ENCODE results near the gene PICALM. TPM values are rescaled to one million over a fixed set of nuclear protein-coding genes. Genes with fewer than 3 reads are reported as not detected.

Gene PICALM
- total RNA-seq, 2 experiments from 2014 or later: 110 to 115 TPM

DNA sequence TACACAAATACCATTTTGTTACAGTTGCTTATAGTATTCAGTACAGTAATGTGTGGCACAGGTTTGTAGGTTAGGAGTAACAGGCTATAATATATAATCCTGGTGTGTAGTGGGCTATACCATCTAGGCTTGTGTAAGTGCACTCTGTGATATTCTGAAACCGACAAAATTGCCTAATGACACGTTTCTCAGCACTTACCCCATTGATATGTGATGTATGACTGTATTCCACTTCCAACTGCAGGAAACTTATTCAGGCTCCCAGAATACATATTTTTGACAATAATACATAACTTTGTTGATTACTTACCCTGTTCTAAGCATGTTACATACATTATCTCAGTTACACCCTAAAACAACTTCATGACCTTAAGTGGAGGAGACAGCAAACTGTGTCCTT lies 5.1 kb upstream of the PICALM start:
- no peak for ATAC-seq
- ChIA-PET POLR2A (no interaction called here), CTCF (no interaction called here)
- Mint-ChIP-seq H3K4me3 (no peak overlapping the region), H3K9me3 (ENCODE audit: insufficient read depth) (no peaks in the 10 kb centered on the region), H3K27me3 (ENCODE audit: low read depth) (peaks cover 11% of the 10 kb centered on the region), H3K4me1 (ENCODE audit: low read depth) (peaks cover 13% of the 10 kb centered on the region), H3K27ac (no peak overlapping the region), H3K36me3 (ENCODE audit: low read depth) (no peaks in the 10 kb centered on the region)
- DNase-seq: no peak

DNA sequence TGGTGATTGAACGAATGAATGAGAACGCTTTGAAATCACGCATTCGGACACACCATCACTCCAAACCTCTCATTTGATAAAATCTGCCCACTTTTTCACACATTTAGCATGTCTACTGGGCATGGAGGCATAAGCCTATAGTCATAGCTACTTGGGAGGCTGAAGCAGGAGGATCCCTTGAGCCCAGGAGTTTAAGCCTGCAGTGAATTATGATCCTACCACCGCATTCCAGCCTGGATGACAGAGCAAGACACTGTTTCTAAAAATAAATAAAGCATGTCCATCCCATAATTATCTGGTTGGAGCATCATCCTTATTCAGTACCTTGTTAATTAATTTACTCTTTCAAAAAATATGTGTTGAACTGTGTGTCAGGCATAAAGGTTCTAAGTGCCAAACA lies 3.3 kb upstream of the PICALM start:
- CTCF ChIA-PET: no interaction called here
- H3K9me3 Mint-ChIP-seq (ENCODE audit: insufficient read depth): no peaks in the 10 kb centered on the region
- peaks cover 13% of the 10 kb centered on the region for H3K4me1 Mint-ChIP-seq (ENCODE audit: low read depth)
- POLR2A ChIA-PET: no interaction called here
- peaks cover 12% of the 10 kb centered on the region for H3K36me3 Mint-ChIP-seq (ENCODE audit: low read depth)
- no peak overlapping the region for H3K27ac Mint-ChIP-seq
- no peak for ATAC-seq
- H3K27me3 Mint-ChIP-seq (ENCODE audit: low read depth): peaks cover 6% of the 10 kb centered on the region
- DNase-seq: no peak
- no peak overlapping the region for H3K4me3 Mint-ChIP-seq

DNA sequence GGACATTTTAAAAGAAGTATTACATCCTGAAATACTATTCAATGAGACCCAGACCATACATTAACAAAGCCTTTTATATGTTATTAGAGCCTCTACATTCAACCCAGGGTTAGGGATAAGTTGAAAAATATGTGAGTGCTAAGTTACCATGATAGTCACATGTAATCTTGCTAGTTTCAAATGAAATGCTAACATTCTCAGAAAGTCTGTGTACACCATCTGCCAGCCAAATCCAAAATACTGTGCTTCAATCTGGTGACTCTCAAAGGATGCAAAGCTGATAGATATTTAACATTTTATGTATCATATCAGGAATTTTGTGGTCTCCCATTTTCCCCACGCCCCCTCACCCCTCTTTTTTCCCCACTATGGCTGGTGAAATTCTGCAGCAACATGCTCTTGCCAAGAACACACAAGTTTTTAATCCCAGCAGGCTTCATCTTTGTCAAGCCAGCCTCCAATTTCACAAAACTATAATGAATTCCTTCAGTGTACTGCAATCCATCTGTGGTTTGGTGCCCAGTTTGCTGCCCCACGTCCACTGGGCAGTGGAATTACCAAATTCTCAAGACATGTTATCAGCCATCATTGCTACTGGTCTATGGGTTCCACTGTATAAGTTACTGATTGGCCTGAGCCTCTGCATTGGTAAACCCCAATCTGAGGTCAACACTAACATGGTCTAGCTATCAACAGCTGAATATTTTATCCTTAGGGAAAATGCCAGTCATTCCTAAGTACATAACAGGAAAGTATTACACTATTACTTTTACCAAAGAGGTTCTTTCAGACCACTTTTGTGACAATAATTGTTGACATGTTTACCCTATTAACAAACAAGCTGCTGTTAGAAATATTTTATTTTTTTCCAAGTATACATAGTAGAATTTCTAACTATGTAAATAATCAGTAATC lies 1.5 kb upstream of the PICALM start:
- H3K27ac Mint-ChIP-seq: peak overlapping the region; percentile 95
- peak overlapping the region; percentile 98 for H3K4me3 Mint-ChIP-seq
- DNase-seq: no peak
- POLR2A ChIA-PET: interaction anchor here (1.1 to 1.3 kb wide), 2 partner anchors 73 to 75 kb away, joined by 3 read pairs; no protein-coding TSS in a partner anchor
- H3K9me3 Mint-ChIP-seq (ENCODE audit: insufficient read depth): no peaks in the 10 kb centered on the region
- H3K27me3 Mint-ChIP-seq (ENCODE audit: low read depth): no peaks in the 10 kb centered on the region
- CTCF ChIA-PET: interaction anchor here (0.7 to 6.4 kb wide), 9 partner anchors 12 to 224 kb away, joined by 3 to 82 read pairs (median 5); no protein-coding TSS in a partner anchor
- no peak for ATAC-seq
- H3K36me3 Mint-ChIP-seq (ENCODE audit: low read depth): peaks cover 22% of the 10 kb centered on the region
- H3K4me1 Mint-ChIP-seq (ENCODE audit: low read depth): peaks cover 23% of the 10 kb centered on the region

DNA sequence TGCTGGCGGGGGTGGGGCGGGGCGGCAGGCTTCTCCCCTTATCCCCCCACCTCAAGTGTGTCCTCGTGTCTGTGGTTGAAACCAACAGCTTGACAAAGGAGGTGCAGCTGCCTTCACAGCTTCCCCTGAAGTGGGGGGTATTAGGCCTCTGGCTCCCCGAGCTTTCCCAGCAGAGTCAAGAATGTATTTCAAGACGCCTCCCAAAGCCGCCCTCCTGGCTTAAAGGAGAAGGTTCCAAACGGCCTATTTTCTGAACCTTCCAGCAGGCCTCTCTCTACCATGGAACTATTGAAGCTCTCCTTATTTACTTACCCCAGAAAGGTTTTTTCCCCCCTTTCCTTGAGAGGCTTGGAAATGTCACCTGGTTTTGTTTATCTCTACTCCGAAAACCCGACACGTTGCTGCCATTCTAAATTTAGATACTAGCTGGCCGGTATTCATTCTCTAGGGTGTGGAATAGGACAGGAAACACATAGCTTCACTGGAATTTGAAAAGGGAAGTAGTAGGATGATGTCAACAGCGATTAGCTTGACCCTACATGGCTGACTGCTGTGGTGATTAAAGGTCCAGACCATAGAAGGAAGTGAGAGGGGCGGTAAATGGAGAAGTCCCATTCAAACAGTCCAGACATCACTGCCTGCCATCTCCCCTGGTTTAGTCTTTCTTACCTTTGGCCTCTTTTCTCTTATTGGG lies 671 bp upstream of the PICALM start:
- no peaks in the 10 kb centered on the region for H3K27me3 Mint-ChIP-seq (ENCODE audit: low read depth)
- no peak for ATAC-seq
- H3K27ac Mint-ChIP-seq: peak overlapping the region; percentile 95
- DNase-seq: no peak
- H3K9me3 Mint-ChIP-seq (ENCODE audit: insufficient read depth): no peaks in the 10 kb centered on the region
- CTCF ChIA-PET: interaction anchor here (0.7 to 6.4 kb wide), 13 partner anchors 13 to 225 kb away, joined by 3 to 82 read pairs (median 4); no protein-coding TSS in a partner anchor
- POLR2A ChIA-PET: interaction anchor here (0.6 to 3.0 kb wide), 14 partner anchors 15 to 233 kb away, joined by 3 to 15 read pairs (median 4); partner anchors contain the start of genes EED and HIKESHI
- H3K36me3 Mint-ChIP-seq (ENCODE audit: low read depth): peaks cover 22% of the 10 kb centered on the region
- H3K4me1 Mint-ChIP-seq (ENCODE audit: low read depth): peaks cover 31% of the 10 kb centered on the region
- peak overlapping the region; percentile 98 for H3K4me3 Mint-ChIP-seq

DNA sequence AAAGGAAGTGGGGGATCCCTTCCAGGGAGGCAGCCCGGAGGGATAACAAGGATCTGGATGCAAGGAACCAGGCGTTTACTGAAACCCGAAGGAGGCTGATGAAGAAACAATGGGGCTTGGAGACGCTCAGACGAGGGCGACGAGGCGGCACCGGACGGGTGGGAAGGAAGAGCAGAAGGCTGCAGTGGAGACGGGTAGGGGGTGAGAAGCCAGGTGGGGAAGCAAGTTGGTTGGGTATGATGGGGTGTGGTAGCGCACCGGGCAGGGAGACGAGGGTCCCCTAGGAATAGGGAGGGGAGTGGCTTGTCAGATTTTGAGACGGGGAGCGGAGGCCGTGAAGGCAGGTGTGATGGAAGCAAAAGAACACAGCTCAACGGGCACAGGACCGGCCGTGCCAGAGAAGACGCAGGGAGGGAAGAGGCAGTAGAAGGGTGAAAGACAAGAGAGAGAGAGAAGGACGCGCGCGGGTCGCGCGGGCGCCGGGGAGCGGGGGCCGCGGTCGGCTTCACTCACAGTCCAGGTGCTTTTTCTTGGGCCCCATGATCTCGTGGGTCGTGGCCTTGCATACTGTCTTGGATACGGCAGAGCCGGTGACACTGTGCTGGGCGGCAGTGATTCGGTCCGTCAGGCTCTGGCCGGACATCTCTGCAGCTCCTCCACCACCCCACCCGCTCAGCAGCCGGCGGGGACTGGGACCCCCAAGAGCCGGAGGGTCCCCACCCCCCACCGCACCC lies 579 bp downstream of the PICALM start:
- peaks cover 22% of the 10 kb centered on the region for H3K36me3 Mint-ChIP-seq (ENCODE audit: low read depth)
- DNase-seq: peak; percentile 53

DNA sequence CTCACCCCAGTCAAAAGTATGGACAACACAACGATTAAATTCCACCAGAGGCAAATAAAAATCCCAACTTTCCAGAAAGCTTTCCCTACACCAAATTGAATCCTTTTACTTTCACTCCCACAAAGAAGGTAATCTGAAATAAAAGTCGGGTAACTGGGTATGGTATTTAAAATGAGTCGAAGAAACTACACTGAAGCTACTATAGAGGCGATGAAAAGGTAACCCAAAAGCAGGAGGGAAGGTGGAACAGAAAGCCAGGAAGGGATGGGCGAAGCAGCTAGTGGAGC lies 1.1 kb downstream of the PICALM start:
- H3K27me3 Mint-ChIP-seq (ENCODE audit: low read depth): no peaks in the 10 kb centered on the region

More for the DNA sequence above, 579 bp downstream of the PICALM start:
- ChIA-PET POLR2A (interaction anchor here (0.8 to 3.0 kb wide), 11 partner anchors 8 to 234 kb away, joined by 3 to 15 read pairs (median 4); partner anchors contain the start of genes EED and HIKESHI), CTCF (interaction anchor here (0.9 to 6.4 kb wide), 19 partner anchors 9 to 175 kb away, joined by 3 to 82 read pairs (median 4); no protein-coding TSS in a partner anchor)
- peaks cover 44% of the 10 kb centered on the region for H3K4me1 Mint-ChIP-seq (ENCODE audit: low read depth)
- ATAC-seq: peak; percentile 40
- H3K9me3 Mint-ChIP-seq (ENCODE audit: insufficient read depth): no peaks in the 10 kb centered on the region
- H3K27ac Mint-ChIP-seq: peak overlapping the region; percentile 95
- H3K4me3 Mint-ChIP-seq: peak overlapping the region; percentile 98
- no peaks in the 10 kb centered on the region for H3K27me3 Mint-ChIP-seq (ENCODE audit: low read depth)

DNA sequence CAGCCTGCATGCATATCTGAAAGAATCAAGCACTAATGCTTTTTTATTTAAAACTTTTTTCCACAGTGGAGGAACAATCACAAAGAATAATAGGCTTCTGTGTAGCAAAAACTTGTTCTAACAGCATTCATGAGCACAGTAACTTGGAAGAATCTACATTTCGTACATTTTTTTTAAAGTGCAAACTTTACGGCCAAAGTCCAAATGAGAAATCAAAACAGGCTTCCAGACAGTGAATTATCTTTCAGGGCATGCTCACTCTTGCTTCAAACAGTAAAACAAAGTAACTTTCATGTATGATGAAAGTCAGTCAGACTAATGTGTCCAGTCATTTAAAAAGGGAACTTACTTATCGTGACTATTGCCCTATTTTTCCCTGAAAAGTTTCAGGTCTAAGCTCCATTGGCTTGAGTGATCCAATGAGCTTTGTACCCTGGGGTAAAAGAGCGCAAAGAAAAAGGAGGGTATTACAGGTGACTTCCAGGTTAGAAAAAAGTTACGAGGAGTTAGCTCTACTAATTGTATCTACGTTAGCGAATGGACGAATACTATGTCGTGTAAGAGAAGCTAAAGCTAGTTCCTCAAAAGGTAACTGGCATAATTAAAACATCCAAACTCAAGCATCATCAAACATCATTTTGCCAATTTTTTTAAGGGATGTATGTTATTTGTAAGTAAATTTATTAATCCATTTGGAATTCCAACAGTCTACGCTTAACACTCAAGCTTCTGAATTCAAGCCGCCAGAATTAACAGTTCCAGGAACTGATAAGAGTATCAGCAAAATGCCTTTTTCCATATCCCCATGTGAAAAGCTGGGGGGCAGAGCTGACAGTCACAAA lies 1.7 kb downstream of the PICALM start:
- peak overlapping the region; percentile 95 for H3K27ac Mint-ChIP-seq
- ChIA-PET POLR2A (interaction anchor here (0.8 to 3.0 kb wide), 4 partner anchors 90 to 177 kb away, joined by 3 to 15 read pairs (median 4); partner anchors contain the start of gene EED), CTCF (interaction anchor here (0.6 to 6.4 kb wide), 15 partner anchors 8 to 393 kb away, joined by 3 to 82 read pairs (median 4); no protein-coding TSS in a partner anchor)
- H3K4me3 Mint-ChIP-seq: peak overlapping the region; percentile 98
- no peak for DNase-seq
- peaks cover 53% of the 10 kb centered on the region for H3K4me1 Mint-ChIP-seq (ENCODE audit: low read depth)
- H3K9me3 Mint-ChIP-seq (ENCODE audit: insufficient read depth): no peaks in the 10 kb centered on the region
- no peaks in the 10 kb centered on the region for H3K27me3 Mint-ChIP-seq (ENCODE audit: low read depth)
- H3K36me3 Mint-ChIP-seq (ENCODE audit: low read depth): peaks cover 24% of the 10 kb centered on the region
- no peak for ATAC-seq

More for the DNA sequence above, 1.1 kb downstream of the PICALM start:
- POLR2A ChIA-PET: interaction anchor here (0.8 to 3.0 kb wide), 6 partner anchors 8 to 235 kb away, joined by 3 to 15 read pairs (median 4); partner anchors contain the start of genes EED and HIKESHI
- DNase-seq (no peak), ATAC-seq (no peak)
- H3K4me1 Mint-ChIP-seq (ENCODE audit: low read depth): peaks cover 48% of the 10 kb centered on the region
- H3K27ac Mint-ChIP-seq: peak overlapping the region; percentile 95
- peaks cover 22% of the 10 kb centered on the region for H3K36me3 Mint-ChIP-seq (ENCODE audit: low read depth)
- H3K4me3 Mint-ChIP-seq: peak overlapping the region; percentile 98
- no peaks in the 10 kb centered on the region for H3K9me3 Mint-ChIP-seq (ENCODE audit: insufficient read depth)
- CTCF ChIA-PET: interaction anchor here (0.9 to 6.4 kb wide), 14 partner anchors 9 to 157 kb away, joined by 3 to 82 read pairs (median 6); no protein-coding TSS in a partner anchor

DNA sequence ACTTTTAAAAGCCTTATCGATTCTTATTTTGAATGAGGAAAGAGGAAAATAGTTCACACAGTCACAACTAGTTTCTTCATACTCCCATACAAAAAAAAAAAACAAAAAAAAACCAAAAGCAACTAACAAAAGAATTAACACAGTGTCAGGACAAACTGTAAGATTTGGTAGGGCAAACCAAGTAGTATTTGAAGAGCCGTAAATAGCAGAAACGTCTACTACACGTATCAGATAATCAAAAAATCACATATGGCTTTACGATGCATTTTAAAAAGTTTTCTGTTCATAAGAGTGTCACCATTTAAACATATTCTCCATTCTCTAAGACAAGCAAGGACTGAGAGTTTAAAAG lies 2.3 kb downstream of the PICALM start:
- ChIA-PET CTCF (interaction anchor here (0.6 to 6.4 kb wide), 6 partner anchors 18 to 392 kb away, joined by 3 to 82 read pairs (median 14); no protein-coding TSS in a partner anchor), POLR2A (no interaction called here)
- DNase-seq: no peak
- H3K27me3 Mint-ChIP-seq (ENCODE audit: low read depth): no peaks in the 10 kb centered on the region
- no peak for ATAC-seq
- peak overlapping the region; percentile 98 for H3K4me3 Mint-ChIP-seq
- peaks cover 28% of the 10 kb centered on the region for H3K36me3 Mint-ChIP-seq (ENCODE audit: low read depth)
- no peaks in the 10 kb centered on the region for H3K9me3 Mint-ChIP-seq (ENCODE audit: insufficient read depth)
- H3K4me1 Mint-ChIP-seq (ENCODE audit: low read depth): peaks cover 59% of the 10 kb centered on the region
- H3K27ac Mint-ChIP-seq: peak overlapping the region; percentile 95

DNA sequence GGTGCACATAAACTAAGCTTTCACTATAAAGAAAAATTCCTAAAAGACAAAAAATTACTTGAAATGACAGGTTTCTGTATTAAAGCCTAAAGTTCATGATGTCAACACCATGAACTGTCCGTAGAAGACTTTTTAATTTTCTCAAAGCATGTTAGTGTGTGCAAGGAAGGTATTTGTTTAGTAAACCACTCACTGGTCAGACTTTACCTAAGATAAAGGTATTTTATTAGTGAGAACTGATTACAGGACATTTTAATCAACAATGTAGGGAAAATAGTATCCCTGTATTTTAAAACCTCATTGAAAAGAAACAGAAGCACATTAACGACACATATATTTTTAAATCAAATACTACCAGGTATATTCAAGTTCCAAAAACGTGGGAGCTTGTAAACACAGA lies 2.9 kb downstream of the PICALM start:
- ChIA-PET CTCF (interaction anchor here (1.0 to 6.4 kb wide), 3 partner anchors 17 to 129 kb away, joined by 3 to 82 read pairs (median 65); no protein-coding TSS in a partner anchor), POLR2A (interaction anchor here (1.1 kb wide), 1 partner anchor 72 kb away, joined by 3 read pairs; no protein-coding TSS in a partner anchor)
- no peaks in the 10 kb centered on the region for H3K9me3 Mint-ChIP-seq (ENCODE audit: insufficient read depth)
- H3K4me1 Mint-ChIP-seq (ENCODE audit: low read depth): peaks cover 64% of the 10 kb centered on the region
- H3K27ac Mint-ChIP-seq: peak overlapping the region; percentile 95
- no peaks in the 10 kb centered on the region for H3K27me3 Mint-ChIP-seq (ENCODE audit: low read depth)
- ATAC-seq (no peak), DNase-seq (no peak)
- H3K36me3 Mint-ChIP-seq (ENCODE audit: low read depth): peaks cover 33% of the 10 kb centered on the region
- peak overlapping the region; percentile 98 for H3K4me3 Mint-ChIP-seq

DNA sequence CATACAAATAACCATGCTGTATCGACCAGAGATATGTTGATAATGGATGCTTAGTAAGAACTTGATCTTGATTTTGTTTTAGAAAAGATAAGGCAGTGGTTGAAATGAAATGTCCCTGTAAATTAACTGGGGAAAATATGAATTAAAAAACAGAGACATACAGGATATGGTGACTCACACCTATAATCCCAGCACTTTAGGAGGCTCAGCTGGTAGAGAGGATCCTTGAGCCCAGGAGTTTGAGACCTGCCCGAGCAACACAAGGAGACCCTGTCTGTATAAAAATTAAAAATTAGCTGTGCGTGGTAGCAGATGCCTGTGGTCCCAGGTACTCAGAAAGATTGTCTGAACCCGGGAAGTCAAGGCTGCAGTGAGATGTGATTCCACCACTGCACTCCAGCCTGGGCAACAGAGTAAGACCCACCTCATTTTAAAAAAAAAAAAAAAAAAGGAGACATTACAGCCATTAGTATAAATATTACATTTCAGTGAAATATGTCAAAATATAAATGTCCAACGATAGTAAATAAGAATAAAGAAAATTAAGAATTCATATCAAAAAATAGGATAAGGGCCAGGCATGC lies 4.6 kb downstream of the PICALM start:
- ATAC-seq: no peak
- Mint-ChIP-seq H3K27ac (peak overlapping the region; percentile 21), H3K4me3 (peak overlapping the region; percentile 34), H3K36me3 (ENCODE audit: low read depth) (peaks cover 44% of the 10 kb centered on the region), H3K4me1 (ENCODE audit: low read depth) (peaks cover 67% of the 10 kb centered on the region), H3K27me3 (ENCODE audit: low read depth) (no peaks in the 10 kb centered on the region), H3K9me3 (ENCODE audit: insufficient read depth) (no peaks in the 10 kb centered on the region)
- DNase-seq: no peak
- CTCF ChIA-PET: interaction anchor here (6.4 kb wide), 1 partner anchor 22 kb away, joined by 65 read pairs; no protein-coding TSS in a partner anchor
- POLR2A ChIA-PET: no interaction called here

All from activated CD8-positive, alpha-beta T cell treated with anti-CD3 and anti-CD28 coated beads, Interleukin-2, amount 10 ng/mL, durations not matched to agents 7 days and 5 days (primary cell).